Hepatocyte (in vitro differentiated cells): ENCODE data around the gene ATP1A4.

Experiments used
- EZH2 ChIP-seq: fragments of 200-600 bp; sonication (generic); IDR thresholded peaks from 2 replicates; pipeline ENCODE4 v1.6.1; 2016; ENCODE audit warnings: antibody characterized with exemption, mild to moderate bottlenecking, borderline replicate concordance
- TF ChIP-seq, protein P1 (sequence below): fragments of 200-600 bp; sonication (generic); IDR thresholded peaks from 2 replicates; pipeline ENCODE4 v1.5.1; 2016; ENCODE audit warnings: antibody characterized with exemption, mild to moderate bottlenecking; ENCODE audit not compliant: poor library complexity

GRCh38 chr1:160194737-160195059 is 43.3 kb downstream of the ATP1A4 start:
- TF ChIP-seq, protein P1, sequence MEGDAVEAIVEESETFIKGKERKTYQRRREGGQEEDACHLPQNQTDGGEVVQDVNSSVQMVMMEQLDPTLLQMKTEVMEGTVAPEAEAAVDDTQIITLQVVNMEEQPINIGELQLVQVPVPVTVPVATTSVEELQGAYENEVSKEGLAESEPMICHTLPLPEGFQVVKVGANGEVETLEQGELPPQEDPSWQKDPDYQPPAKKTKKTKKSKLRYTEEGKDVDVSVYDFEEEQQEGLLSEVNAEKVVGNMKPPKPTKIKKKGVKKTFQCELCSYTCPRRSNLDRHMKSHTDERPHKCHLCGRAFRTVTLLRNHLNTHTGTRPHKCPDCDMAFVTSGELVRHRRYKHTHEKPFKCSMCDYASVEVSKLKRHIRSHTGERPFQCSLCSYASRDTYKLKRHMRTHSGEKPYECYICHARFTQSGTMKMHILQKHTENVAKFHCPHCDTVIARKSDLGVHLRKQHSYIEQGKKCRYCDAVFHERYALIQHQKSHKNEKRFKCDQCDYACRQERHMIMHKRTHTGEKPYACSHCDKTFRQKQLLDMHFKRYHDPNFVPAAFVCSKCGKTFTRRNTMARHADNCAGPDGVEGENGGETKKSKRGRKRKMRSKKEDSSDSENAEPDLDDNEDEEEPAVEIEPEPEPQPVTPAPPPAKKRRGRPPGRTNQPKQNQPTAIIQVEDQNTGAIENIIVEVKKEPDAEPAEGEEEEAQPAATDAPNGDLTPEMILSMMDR, result no peak
- no peak for TF ChIP-seq EZH2
